GM19455 (cell line): ENCODE data around the gene WIPF3.

Experiments
- ATAC-seq: cut with Tn5 transposase; IDR thresholded peaks from one replicate; pipeline ENCODE4 v1.9.1; 2021; ENCODE audit not compliant: unreplicated experiment

The WIPF3 gene

GRCh38 chr7:29843726-29844125 is 37.4 kb downstream of the WIPF3 start:
- ATAC-seq, result no peak

GRCh38 chr7:29844559-29844958 is 38.3 kb downstream of the WIPF3 start:
- ATAC-seq, result no peak

DNA sequence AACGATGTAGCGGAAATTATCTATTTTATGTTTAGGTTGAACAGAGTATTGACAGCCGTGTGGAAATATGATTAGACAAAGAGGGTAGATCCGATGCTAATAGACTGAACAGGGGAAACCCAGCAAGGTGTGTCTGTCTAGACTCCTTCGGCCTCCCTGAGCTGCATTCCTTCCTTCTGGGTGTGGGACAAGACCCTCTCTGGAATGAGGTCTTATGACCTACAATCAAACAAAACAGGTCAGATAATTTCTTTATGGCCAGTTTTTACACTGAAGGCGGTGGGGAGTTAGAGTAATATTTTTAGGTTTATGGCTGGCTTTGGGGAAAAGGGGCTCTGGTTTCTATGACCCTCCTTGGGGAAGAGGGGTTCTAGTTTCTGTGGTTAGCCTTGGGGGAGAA is 41.2 kb downstream of the WIPF3 start:
- no peak for ATAC-seq

- no peak for ATAC-seq
Observed at GRCh38 chr7:29847916-29848315, 41.6 kb downstream of the WIPF3 start.

DNA sequence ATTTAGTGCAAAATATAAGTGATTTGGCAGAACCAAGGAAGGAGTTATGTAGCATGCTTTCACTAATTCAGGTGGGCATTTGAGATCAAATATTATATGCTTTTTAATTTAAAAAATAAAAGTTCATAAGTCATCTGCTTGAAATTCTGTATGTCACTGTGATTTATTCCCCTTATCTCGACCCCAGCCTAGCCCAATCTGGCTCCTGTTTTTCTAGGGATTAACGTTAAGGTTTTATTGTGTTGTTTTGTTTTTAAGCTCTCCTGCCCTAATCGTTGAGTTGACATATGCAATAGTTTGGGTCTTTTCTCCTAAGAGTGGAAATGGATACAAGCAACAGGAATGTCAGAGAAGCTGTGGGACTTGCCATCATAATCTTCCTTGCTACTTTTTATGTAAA is 42.6 kb downstream of the WIPF3 start:
- no peak for ATAC-seq

DNA sequence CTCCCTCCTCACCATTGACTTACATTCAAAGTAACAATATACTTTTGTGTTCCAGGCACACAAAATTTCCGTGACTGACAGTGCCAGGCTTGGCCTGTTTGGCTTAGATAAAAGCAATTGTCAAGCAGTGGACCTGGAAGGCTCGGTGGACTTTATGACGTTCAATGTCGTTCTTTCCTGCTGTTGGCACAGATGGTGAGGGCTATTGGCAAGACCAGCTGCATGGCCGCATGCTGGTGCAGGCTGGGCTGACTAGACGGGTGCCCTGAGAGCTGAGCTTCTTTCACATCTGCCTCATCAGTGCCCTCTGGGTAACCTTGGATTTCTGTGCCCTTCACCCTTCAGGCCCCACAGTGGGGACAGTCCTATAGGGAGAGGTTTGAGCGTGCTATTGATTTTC is 45.2 kb downstream of the WIPF3 start:
- ATAC-seq, result no peak

GRCh38 chr7:29852457-29852856 is 46.1 kb downstream of the WIPF3 start:
- no peak for ATAC-seq

DNA sequence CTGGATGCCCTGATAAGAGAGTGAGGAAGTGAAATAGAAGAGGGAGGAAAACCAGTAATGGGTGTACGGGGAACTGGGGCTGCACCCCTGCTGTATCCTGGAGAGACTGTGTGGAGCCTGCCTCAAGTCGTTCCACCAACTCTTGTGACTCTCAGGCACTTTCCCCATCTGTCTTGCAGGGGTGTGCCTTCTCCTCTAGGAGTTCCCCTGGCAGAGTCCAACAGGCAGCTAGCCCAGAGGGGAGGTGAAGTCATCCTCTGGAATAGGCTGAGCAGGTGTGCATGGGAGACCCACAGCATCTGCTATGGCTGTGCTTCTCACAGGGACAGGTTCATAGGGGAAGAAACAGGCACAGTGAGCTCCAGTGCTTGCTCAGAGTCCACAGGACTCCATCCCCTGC is 46.8 kb downstream of the WIPF3 start:
- no peak for ATAC-seq

DNA sequence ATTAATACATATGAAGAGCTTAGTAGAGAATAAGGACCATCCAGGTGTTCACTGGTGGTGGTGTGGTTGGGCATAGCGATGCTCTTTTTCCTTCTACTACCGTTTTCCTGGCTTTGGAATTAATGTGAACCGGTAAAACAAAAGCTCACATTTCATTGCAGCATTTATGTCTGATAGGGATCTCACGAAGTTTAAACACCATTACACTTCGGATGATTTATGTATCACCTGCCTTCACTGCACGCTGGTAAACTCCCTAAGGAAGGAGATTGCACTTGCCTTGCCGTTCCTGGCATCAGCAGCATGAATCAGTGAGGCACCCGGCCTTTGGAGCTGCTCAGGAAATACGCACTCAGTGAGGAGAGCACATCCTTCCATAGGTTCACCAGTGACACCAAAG is 47.5 kb downstream of the WIPF3 start:
- no peak for ATAC-seq

- no peak for ATAC-seq
Observed at GRCh38 chr7:29854257-29854938, 48.1 kb downstream of the WIPF3 start.

- no peak for ATAC-seq
Observed at GRCh38 chr7:29857654-29858053, 51.3 kb downstream of the WIPF3 start.

- ATAC-seq, result no peak
Observed at GRCh38 chr7:29858191-29858951, 52.1 kb downstream of the WIPF3 start.

GRCh38 chr7:29859104-29859503 is 52.8 kb downstream of the WIPF3 start:
- no peak for ATAC-seq

DNA sequence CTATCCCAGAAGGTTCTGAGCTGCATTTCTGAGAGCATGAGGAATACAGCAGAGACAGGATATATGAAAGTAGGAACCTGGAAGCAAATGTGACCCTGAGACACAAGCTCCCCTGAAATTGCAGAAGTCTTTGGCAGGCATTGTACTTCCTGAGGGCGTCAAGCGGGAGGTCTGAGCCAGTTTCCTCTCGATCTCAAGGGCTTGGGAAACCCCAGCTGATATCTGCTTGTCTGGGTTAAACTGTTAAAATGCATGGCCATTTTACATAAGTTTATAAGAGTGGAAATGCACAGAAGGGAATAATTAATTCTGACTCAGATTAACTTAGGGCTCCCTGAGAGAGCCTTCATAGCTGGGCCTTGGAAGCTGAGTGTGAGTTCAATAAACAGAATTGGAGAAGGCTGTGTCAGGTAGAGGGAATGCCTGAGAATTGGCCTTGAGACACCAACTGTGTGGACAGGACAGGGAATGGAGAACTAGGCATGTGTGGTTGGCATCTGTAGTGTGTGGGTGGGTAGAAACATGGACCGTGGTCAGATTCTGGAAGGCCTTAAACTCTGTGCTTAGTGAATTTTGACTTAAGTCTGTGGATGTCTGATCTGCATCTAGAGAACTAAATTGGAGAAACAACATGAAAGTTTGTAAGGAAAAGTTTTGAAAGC is 53.3 kb downstream of the WIPF3 start:
- ATAC-seq, result no peak

- no peak for ATAC-seq
Observed at GRCh38 chr7:29860186-29860585, 53.9 kb downstream of the WIPF3 start.

GRCh38 chr7:29861884-29862283 is 55.6 kb downstream of the WIPF3 start:
- no peak for ATAC-seq

GRCh38 chr7:29864656-29865055 is 58.3 kb downstream of the WIPF3 start:
- ATAC-seq, result no peak

DNA sequence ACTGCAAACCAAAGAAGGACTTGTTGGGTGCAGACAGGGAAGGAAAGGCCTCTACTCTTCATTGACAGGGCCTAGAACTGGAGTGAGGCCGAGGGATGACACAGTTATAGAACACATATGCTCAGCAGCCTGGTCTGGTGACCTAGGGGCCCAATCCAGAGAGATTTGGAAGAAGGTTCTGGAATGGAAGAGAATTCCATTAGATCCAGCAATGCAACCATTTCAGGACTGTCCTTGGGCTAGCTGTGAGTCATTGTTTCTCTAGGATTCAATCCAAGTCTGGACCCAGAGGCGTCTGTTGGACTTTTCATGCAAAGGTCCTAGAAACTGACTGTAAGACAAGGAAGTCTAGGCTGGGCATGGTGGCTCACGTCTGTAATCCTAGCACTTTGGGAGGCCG is 59.2 kb downstream of the WIPF3 start:
- no peak for ATAC-seq

- no peak for ATAC-seq
Observed at GRCh38 chr7:29866490-29866930, 60.2 kb downstream of the WIPF3 start.

DNA sequence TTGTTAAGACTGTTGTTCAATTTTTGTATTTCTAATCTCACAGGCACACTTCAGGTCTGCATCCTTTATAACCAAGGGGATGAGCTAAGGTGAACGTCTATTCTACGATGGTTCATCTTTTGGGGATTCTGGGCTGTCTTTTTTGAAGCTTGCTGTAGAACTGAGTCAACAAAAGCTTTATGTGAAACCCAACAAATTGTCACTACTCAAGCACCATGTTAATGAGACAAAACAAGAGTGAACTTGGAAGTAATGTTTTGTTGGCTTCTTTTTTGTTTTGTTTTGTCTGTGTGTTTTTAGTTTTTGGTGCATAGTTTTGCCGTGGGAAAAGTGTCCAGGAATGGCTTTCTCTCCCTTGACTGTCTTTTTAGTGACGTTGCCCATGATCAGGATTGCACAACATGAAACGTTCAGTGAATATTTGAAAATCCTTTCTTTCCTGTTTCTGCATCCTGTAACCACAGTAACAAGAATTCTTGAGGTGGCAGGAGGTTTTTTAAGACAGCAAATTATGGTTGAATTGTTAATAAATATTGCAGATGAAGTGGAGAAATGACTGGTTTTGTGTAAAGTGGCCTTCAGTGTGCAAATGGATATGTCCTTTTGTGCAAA is 65.6 kb downstream of the WIPF3 start:
- ATAC-seq, result no peak

- ATAC-seq, result no peak
Observed at GRCh38 chr7:29873644-29874294, 67.5 kb downstream of the WIPF3 start.
